NOMO-1 (cell line): ENCODE measurements around the gene WFS1.

Experiments
- DNase-seq, 2 experiments: peaks; one replicate each; lab custom pipeline; 2025; ENCODE audit not compliant: unreplicated experiment in 2 of 2; lab: John Stamatoyannopoulos, UW

The WFS1 gene

DNA sequence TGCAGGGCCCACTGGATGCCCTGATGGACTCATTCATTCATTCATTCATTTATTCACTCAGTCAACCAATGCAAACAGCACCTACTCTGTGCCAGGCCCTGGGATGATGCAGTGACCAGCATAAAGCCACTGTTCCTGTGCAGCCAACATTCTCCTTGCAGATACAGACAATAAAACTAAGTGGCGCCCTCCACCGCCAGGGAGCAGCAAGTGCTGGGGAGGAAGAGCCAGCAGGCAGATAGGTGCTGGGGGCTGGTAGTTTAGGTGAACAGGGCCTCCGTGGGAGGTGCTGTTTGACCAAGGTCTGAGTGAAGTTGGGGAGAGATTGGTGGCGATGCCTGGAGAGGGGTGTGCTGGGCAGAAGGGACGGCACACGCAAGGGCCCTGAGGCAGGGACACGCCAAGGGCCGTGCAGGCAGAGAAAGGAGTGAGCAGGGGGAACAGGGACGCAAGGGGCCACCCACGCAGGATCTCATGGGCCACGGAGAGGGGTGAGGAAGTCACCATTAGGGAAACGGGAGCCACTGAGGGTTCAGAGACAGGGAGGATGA is 65.5 kb downstream of the WFS1 start:
- no peak for DNase-seq

DNA sequence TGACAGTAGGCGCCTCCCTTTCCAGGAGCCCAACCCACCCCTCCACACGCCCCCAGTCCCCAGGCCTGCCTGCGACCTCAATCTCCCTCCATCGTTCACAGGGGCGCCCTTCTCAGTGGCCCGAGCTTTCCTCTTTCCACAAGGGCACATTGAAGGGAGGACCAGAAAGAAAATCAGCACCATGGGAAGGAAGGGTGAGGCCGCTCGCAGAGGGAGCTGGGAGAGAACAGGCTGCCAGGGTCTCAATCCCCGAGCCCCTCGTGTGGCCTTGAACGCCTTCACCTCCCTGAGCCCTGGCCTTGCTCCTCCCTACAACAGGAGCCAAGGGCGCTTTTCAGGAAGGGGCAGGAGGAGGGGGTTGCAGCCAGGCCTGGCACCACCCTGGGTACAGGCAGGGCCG is 66.5 kb downstream of the WFS1 start:
- DNase-seq, result no peak

DNA sequence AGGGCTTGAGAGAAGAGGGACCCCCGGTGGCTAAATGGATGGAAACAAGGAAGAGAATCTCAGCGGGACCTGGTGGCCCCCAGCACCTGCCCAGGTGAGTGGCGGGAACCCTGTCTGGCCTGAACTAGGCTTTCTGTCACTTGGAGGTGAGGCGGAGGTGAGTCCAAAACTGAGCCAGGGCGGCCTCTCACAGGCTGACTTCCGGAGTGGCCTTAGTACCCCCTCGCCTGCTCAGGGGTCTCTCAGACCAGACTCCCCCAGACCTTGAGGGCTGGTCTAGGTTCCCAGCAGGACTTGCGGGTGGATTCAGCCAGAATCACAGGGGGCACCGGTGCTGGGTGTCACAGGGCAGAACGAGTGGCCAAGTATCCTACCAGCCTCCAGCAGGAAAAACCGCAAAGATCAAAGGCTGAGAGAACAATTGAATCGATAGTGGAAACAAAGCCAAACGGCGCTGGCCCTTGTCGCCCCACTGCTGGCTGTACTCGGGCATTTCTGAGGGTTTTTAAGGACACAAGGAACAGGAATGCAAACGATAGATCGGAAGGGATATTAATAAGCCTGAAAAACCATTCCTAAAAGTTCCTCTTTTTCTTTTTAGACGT is 67.8 kb downstream of the WFS1 start:
- DNase-seq, result no peak

DNA sequence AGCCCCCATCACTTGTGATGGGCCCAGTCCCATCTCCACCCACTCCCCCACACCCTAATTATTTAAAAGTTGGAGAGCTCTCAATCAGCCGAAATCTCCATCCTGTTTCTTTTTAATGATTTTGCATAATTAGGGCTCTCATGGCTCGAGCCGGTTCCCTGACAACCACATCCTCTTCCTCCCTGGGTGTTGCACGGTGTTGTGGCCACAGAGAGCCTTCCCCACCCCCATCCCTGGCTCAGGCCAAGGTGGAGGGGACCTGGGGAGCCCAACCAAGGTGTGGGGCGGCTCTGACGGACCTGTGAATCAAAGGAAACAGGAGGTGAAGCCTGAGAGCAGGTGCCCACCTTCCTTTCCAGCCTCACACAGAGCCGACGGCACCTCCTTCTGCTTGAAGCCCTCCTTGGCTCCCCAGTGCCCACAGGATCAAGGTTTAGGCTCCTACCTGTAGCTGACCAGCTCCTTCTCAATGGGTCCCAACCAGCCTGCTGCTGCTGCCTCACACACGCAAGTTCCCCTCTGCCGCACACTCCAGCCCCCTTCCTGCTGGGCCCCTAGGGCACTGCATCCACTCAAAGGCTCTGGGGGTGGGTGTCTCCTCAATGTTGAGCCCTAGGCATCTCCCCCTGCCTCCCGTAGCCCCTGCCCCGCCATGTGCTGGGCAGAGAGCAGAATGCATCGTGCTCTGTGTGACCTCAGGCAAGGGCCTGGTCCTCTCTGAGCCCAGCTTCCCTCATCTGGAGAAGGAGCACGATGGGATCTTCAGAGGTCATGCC is 68.7 kb downstream of the WFS1 start:
- DNase-seq, result peak in 1 of 2 experiments; percentile 33

GRCh38 chr4:6338951-6339817 is 69.5 kb downstream of the WFS1 start:
- no peak for DNase-seq

DNA sequence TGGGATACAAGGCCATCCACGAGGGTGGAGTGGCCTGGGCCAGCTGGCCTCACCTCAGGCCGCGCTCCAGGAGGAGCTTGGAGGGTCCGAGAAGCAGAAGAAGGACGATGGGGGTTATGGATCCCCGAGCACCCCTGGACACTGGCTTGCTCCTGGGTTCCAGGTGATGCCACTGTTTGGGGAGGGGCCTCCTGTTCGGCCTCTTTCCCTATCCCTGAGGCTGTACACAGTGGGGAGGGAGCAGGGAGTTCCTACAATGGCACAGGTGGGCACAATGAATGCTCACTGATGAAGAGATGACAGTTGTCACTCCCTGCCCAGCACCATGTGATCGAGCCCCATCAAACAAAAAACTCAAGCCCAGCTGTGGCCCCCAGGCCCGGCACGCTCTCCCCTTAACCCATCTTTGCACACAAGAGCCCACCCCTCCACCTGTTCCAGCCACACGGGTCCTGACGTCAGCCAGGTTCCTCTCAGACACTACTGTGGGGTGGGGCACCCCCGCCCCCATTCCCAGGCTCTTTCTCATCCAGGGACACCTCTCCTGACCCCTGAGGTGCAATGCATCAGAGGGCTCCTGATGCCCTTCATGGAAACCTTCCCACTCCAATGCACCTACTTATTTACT is 70.3 kb downstream of the WFS1 start:
- DNase-seq, result no peak

DNA sequence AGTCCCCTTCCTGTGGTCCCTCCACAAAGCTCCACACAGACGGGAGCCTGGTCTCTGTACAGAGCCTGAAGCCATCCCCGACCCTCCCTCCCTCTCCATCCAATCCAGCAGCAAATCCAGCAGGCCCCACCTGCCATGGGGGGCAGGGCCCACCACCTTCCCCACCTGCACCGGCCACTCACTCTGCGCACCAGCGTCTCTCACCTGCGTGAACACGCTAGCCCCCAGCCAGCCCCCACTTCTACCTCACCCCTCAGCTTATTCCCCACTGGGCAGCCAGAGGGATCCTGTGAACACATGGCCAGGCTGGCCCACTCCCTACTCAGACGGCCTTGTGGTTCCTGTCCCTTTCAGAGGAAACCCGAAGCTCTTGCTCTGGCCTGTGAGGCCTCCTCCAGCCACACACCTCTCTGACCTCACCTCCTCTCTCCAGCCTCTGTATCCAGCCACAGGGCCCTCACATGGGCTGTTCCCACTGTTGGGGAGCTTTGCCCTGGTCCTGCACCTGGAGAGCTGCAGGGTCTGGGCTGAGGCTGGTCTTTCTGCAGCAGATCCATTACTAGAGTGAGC is 70.9 kb downstream of the WFS1 start:
- DNase-seq, result no peak

DNA sequence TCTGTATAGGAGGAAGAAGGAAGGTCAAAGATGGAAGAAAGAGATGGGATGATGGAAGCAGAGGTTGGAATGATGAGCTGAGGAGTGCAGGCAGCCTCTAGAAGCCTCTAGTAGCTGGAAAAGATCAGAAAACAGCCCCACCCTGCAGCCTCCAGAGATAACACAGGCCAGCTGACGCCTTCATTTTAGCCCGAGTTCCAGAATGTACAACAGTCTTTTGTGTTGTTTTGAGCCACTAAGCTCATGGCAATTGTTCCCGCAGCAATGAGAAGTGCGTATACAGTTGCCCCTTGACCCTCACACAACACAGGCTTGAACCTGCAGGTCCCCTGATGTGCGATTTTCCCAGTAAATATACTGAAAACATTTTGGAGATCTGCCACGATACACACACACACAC is 72.0 kb downstream of the WFS1 start:
- no peak for DNase-seq

- no peak for DNase-seq
These were observed 73.1 kb downstream of the WFS1 start for GRCh38 chr4:6342530-6343293.

DNA sequence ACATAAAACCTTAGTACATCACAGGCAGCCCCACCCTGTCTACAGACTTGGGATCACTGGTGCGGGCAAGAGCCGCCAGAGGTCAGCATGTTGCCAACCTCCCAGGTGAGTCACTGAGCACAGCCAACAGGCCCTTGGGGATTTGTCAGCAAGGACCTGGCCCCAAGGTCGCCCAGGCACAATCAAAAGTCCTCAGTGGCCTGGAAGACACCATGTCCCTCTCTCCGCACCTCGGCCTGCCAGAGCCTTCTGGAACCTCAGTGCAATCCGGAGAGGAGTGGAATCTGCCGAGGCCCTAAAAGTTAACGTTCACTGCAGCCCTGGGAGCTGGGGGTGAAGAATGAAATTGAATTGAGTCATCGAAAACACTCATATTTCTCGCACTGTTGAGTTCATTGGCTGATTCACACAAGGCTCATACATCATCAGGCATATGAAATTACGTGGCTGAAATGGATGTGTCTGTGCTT is 74.3 kb downstream of the WFS1 start:
- no peak for DNase-seq

DNA sequence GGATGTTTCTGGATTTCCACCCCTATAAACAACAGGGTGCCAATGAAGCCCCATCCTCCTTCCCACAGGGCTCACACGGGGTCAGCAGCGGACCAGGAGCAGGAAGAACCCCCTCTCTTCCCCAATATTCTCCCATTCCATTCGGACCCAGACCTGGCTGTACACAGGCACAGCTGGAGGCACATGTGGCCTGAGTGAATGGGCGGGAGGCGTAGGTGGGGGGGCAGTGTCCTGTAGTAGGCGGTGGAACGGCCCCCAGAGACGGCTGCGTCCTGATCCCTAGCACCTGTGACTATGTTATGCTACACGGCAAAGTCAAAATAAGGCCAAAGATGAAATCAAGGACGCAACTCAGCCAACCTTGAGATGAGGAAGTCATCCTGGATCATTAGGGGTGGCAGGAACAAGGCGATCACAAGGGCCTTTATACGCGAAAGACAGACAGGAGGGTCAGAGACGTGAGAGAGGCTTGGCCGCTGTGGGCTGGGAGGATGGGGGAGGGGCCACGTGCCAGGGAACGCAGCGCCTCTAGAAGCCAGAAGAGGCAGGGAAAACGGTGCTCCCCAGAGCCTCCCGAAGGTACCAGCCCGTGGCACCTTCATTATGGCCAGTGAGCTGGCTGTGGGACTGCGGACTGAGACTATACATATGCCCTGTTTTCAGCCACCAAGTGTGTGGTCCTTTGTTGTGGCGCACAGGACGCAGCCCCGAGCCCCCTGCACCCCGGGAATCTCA is 75.6 kb downstream of the WFS1 start:
- no peak for DNase-seq

GRCh38 chr4:6345866-6346265 is 76.2 kb downstream of the WFS1 start:
- no peak for DNase-seq

GRCh38 chr4:6346373-6347110 is 76.9 kb downstream of the WFS1 start:
- no peak for DNase-seq

DNA sequence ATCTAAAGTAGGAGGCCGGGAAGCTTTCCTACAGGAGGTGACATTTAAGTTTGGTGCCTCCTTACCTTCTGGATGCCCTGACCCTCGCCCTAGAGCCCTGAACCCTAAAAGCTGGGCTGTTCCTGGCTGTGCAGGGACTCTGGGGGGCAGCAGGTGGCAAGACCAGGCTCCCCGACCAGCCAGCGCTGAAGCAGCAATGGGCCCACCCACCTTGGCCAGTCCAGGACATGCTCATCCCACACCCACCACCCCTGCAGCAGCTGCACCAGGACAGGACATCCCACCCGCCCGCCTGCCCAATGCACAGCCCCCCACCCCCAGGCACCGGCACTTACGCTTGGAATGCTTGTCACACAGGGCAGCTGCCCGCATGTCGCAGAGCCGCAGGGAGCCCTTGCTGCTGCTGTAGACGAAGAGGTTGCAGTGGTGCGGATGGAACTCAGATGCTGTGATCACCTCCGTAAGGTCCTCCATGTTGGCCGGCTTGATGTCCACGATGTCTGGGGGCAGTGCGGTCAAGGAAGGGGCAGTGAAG is 77.9 kb downstream of the WFS1 start:
- DNase-seq, result no peak

DNA sequence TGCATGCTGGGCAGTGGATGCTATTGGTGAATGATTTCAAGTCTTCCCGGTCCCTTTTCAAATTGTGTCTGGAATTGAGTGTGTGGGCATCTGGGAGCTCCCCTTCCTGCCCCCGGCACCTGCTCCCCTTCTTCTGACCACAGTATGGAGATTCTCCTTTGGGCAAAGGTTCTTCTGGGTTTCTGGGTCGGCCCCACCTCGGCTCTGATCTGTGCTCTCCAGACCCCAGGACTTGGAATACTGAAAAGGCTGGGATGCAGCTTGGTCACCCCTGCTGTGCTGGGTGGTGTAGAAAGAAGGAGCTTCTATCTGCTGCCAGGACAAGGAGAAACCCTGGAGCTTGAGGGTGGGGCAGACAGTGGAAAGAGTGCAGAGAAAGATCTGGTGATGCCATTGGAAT is 78.8 kb downstream of the WFS1 start:
- no peak for DNase-seq

DNA sequence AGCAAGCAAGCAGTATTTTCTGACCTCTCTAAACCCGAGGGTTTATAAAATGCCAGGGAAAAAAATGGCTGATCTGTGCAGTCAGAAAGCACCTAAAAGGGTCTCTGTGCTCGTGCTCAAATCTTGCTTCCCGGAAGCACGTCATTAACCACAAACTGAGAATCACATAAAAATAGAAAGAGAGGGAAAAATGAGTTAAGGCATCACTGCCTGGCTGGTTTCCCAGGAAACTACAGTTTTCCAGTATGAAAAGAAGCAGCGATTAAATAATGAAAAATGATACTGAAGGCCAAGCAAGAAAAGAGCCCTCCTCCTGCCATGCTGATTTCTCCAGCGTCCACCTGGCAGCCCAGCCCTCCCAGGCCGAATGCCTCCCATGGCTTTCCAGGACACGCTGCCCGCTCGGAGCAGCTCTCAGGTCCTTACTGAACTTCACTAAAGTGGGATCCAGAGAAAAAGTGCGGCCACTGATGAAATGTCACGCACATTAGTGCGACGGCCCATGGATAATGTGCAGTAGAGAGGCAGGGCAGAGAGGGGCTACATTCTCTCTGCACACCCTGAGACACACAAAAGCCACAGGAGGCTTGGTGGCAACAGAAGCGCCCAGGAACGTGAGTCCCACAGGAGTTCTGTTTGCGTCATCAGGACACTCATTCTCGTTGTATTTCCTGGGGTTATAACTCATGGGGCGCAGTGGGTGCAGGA is 80.4 kb downstream of the WFS1 start:
- DNase-seq, result no peak

DNA sequence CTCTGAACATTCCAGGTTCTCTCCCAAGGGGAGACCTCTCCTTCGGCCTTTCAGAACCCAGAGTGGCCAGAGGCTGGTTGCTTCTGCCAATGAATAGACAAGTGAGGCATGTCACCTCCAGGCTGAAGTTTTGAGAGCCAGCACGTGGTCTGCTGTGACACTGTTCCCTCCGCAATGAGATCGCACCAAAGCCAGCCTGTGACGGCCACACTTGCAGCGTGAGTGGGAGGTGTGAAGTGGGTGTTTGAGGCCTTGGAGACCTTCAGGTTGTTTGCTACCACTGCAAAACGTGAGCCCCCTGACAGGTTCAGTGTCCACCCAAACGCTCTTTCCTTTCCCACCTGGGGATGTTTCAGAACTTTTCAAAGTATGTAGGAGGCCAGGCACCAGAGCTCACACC is 81.0 kb downstream of the WFS1 start:
- no peak for DNase-seq
